Suprapubic skin (tissue), 3 donors: Measurements from ENCODE around the gene KDM2A.

Experiments used
- CTCF ChIP-seq, 2 donors: fragments of 200-600 bp in 1 of 2; fragments of 450-650 bp in 1 of 2; sonication (generic) in 1 of 2; IDR thresholded peaks; one replicate each; pipeline ENCODE4 v1.5.1; 2016 to 2019; ENCODE audit warnings: antibody characterized with exemption in 2 of 2, mild to moderate bottlenecking in 1 of 2, moderate library complexity in 1 of 2
- EP300 ChIP-seq: sonication (generic); formaldehyde crosslinking; IDR thresholded peaks from one replicate; pipeline ENCODE4 v1.6.1; 2017; ENCODE audit warnings: antibody characterized with exemption

- no peak for TF ChIP-seq CTCF (IDR thresholded peaks at IDR 0.05)
- TF ChIP-seq EP300: no peak
Observed at GRCh38 chr11:67245046-67245445, 126.0 kb downstream of the KDM2A start.
